B cell (primary cell): ENCODE measurements around the gene CPM.

Source experiments
- CTCF ChIP-seq: fragments of 200-600 bp; IDR thresholded peaks from one replicate; pipeline ENCODE4 v1.8.0; 2022; ENCODE audit warnings: antibody characterized with exemption, mild to moderate bottlenecking
- EZH2 ChIP-seq: IDR thresholded peaks from 2 replicates; pipeline ENCODE4 v1.6.1; 2012; ENCODE audit warnings: borderline replicate concordance, low read depth, mild to moderate bottlenecking, moderate library complexity, low read length; ENCODE audit not compliant: insufficient read depth, poor library complexity, severe bottlenecking

- TF ChIP-seq CTCF (no peak), EZH2 (no peak)
Observed at GRCh38 chr12:68851592-68852306, 81.2 kb downstream of the CPM start.
